CD4-positive, CD25-positive, alpha-beta regulatory T cell (primary cell): Measurements from ENCODE around the gene RNF180. TPM values are rescaled to one million over a fixed set of nuclear protein-coding genes. Genes with fewer than 3 reads are reported as not detected.

Experiments used
- ATAC-seq, 2 donors: fragments of 150-1000 bp; cut with Tn5 transposase; one replicate each; pipeline ENCODE4 v1.10.0; 2021; ENCODE audit warnings: low read depth in 2 of 2, moderate number of reproducible peaks in 2 of 2, moderate library complexity in 1 of 2
- DNase-seq, 3 donors: peaks; one replicate each; pipeline versions ENCODE4 v3.0.0 to v3.0.0-alpha.2; 2012 to 2022; ENCODE audit warnings: mixed read lengths in 1 of 3
- H3K27ac ChIP-seq: one replicate; pipeline ENCODE4 v1.7.0; 2013; ENCODE audit warnings: mild to moderate bottlenecking, low read length; ENCODE audit not compliant: insufficient read depth, poor library complexity, severe bottlenecking
- H3K27me3 ChIP-seq: one replicate; pipeline ENCODE4 v1.7.0; 2013; ENCODE audit warnings: low read length; ENCODE audit not compliant: control insufficient read depth, insufficient read depth
- H3K36me3 ChIP-seq: one replicate; pipeline ENCODE4 v1.7.0; 2013; ENCODE audit warnings: mild to moderate bottlenecking, low read length, moderate library complexity; ENCODE audit not compliant: control insufficient read depth, insufficient read depth
- H3K4me1 ChIP-seq: 2 replicates; pipeline ENCODE4 v1.7.0; 2013; ENCODE audit warnings: mild to moderate bottlenecking, low read length; ENCODE audit not compliant: insufficient read depth, control insufficient read depth, poor library complexity, severe bottlenecking
- H3K4me3 ChIP-seq: one replicate; pipeline ENCODE4 v1.7.0; 2013; ENCODE audit warnings: low read depth, mild to moderate bottlenecking, low read length, moderate library complexity
- H3K9me3 ChIP-seq, 2 experiments: 1 replicate in 1 of 2; 2 replicates in 1 of 2; pipeline ENCODE4 v1.7.0; 2013; ENCODE audit warnings: low read length in 2 of 2, mild to moderate bottlenecking in 1 of 2, moderate library complexity in 1 of 2; ENCODE audit not compliant: control insufficient read depth in 2 of 2
- H3K27ac Mint-ChIP-seq, 3 donors: one replicate each; pipeline ENCODE4 v1.8.0; 2020 to 2022; ENCODE audit warnings: mild to moderate bottlenecking in 3 of 3, mixed read lengths in 3 of 3, moderate library complexity in 2 of 3
- H3K27me3 Mint-ChIP-seq: one replicate; pipeline ENCODE4 v1.8.0; 2022; ENCODE audit warnings: mild to moderate bottlenecking, mixed read lengths
- H3K36me3 Mint-ChIP-seq: one replicate; pipeline ENCODE4 v1.8.0; 2020; ENCODE audit warnings: mixed read lengths
- H3K4me1 Mint-ChIP-seq, 4 donors: one replicate each; pipeline ENCODE4 v1.8.0; 2020 to 2022; ENCODE audit warnings: mixed read lengths in 4 of 4, mild to moderate bottlenecking in 1 of 4
- H3K4me3 Mint-ChIP-seq, 4 donors: one replicate each; pipeline ENCODE4 v1.8.0; 2020 to 2022; ENCODE audit warnings: mild to moderate bottlenecking in 4 of 4, mixed read lengths in 4 of 4, moderate library complexity in 3 of 4
- H3K9me3 Mint-ChIP-seq, 7 donors: one replicate each; pipeline ENCODE4 v1.8.0; 2020 to 2022; ENCODE audit warnings: mixed read lengths in 7 of 7, mild to moderate bottlenecking in 3 of 7, moderate library complexity in 2 of 7
- polyA plus RNA-seq, 4 donors: library from polyadenylated mRNA; unstranded; fragments of 300-500 nt; fragmentation: Illumina TruSeq; gene quantifications; one replicate each; pipeline ENCODE4 v1.2.3, GENCODE V29; 2021
- total RNA-seq: library from RNA; stranded (reverse); gene quantifications from one replicate; pipeline ENCODE4 v1.2.3, GENCODE V29; 2022

RNF180 gene
- total and polyA plus RNA-seq, 5 donors from 2014 or later: not detected

DNA sequence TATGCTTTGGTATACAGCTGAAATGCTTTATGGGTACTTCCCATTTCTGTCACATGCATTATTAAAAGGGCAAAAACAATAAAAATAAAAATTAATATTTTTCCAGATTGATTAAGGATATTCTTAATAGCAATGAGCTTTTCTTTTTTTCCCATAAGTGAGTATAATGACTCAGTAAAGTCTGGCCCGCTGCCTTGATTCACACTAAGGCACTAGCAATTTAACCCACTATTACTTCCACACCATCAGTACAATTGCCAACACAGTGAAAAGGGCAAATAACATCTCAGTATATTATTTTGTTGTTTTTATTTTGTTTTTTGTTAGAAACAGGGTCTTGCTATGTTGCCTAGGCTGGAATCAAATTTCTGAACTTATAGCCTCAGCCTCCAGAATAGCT, 150.1 kb downstream of the RNF180 start:
- Mint-ChIP-seq H3K4me3 (no peak overlapping the region), H3K27me3 (no peaks in the 10 kb centered on the region), H3K4me1 (no peaks in the 10 kb centered on the region), H3K9me3 (peaks cover 0 to 7% (median 3%) of the 10 kb centered on the region in 7 donors), H3K36me3 (no peaks in the 10 kb centered on the region), H3K27ac (no peak overlapping the region)
- Histone ChIP-seq H3K4me1 (no peaks in the 10 kb centered on the region), H3K27ac (no peak overlapping the region), H3K9me3 (no peaks in the 10 kb centered on the region), H3K4me3 (no peak overlapping the region), H3K36me3 (no peaks in the 10 kb centered on the region), H3K27me3 (no peaks in the 10 kb centered on the region)
- no peak for ATAC-seq
- DNase-seq: no peak

DNA sequence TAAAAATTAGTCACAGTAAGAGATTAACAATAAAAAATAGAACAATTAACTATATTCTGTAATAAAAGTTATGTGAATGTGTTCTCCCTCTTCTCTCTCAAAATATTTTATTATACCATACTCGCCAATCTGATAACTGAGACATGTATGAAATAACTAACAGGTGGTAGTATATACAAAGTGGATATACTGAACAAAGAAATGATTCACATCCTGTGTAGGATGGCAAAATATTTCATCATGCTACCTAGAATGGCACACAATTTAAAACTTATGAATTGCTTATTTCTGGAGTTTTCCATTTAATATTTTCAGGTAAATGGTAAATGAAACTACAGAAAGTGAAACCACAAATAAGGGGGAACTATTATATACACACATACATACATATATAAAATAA, 152.5 kb downstream of the RNF180 start:
- no peak overlapping the region for H3K4me3 ChIP-seq
- peaks cover 0 to 4% (median 2%) of the 10 kb centered on the region in 7 donors for H3K9me3 Mint-ChIP-seq
- H3K4me3 Mint-ChIP-seq: no peak overlapping the region
- H3K27ac Mint-ChIP-seq: no peak overlapping the region
- no peaks in the 10 kb centered on the region for H3K27me3 ChIP-seq
- no peaks in the 10 kb centered on the region for H3K36me3 Mint-ChIP-seq
- H3K4me1 Mint-ChIP-seq: no peaks in the 10 kb centered on the region
- no peaks in the 10 kb centered on the region for H3K36me3 ChIP-seq
- no peak for DNase-seq
- H3K9me3 ChIP-seq: no peaks in the 10 kb centered on the region
- ATAC-seq: no peak
- H3K27ac ChIP-seq: no peak overlapping the region
- no peaks in the 10 kb centered on the region for H3K4me1 ChIP-seq
- H3K27me3 Mint-ChIP-seq: no peaks in the 10 kb centered on the region

DNA sequence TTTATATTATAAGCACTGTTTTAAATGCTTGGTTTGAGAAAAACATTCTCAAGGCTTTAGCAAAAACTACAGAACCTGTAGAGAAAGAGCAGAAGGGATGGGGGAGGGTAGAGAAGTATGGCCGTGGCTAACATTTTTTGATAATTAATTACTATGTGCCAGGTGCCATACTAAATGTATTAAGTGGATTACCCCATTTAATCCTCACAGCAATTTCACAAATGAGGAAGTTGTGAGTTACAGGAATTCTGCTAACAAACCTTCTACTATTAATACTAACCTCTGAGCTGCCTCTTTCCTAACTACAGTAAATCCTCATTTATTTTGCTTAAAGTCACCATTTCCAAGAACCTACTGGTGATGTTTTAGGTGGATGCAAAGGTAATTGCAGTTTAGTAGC, 157.9 kb downstream of the RNF180 start:
- no peak overlapping the region for H3K27ac ChIP-seq
- H3K4me1 ChIP-seq: no peaks in the 10 kb centered on the region
- peaks cover 0 to 14% (median 5%) of the 10 kb centered on the region in 7 donors for H3K9me3 Mint-ChIP-seq
- H3K27me3 Mint-ChIP-seq: no peaks in the 10 kb centered on the region
- H3K4me1 Mint-ChIP-seq: no peaks in the 10 kb centered on the region
- H3K27ac Mint-ChIP-seq: no peak overlapping the region
- no peak overlapping the region for H3K4me3 Mint-ChIP-seq
- no peak for DNase-seq
- no peak overlapping the region for H3K4me3 ChIP-seq
- no peaks in the 10 kb centered on the region for H3K27me3 ChIP-seq
- no peaks in the 10 kb centered on the region for H3K9me3 ChIP-seq
- ATAC-seq: no peak
- no peaks in the 10 kb centered on the region for H3K36me3 ChIP-seq
- H3K36me3 Mint-ChIP-seq: no peaks in the 10 kb centered on the region

DNA sequence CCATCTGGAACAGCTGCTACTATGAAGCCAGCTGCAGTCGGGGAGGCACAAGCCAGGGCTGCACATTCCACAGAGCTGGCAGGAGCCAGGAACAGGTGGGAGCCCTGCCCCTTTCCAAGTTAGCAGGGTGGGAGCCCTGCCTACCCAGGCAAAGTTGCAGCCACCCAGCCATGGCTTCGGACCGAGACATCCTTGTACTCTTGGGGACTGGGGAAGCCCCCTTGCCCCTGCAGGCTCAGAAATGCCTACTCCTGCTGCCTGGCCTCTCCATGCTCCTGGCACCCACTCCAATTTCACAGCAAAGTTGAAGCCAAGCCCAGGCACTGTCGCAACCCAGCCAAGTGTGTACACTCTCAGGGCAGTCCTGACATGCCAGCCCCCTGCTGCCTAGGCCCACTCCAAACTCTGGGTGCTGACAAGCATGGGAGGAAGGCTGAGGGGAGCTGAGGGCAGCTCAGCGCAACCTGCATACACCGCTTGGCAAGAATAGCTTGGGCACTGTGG, 165.1 kb downstream of the RNF180 start:
- no peaks in the 10 kb centered on the region for H3K27me3 ChIP-seq
- Mint-ChIP-seq H3K4me1 (no peaks in the 10 kb centered on the region), H3K27ac (no peak overlapping the region), H3K4me3 (no peak overlapping the region), H3K9me3 (peaks cover 3 to 12% (median 5%) of the 10 kb centered on the region in 7 donors), H3K27me3 (no peaks in the 10 kb centered on the region), H3K36me3 (no peaks in the 10 kb centered on the region)
- DNase-seq (no peak), ATAC-seq (no peak)
- no peaks in the 10 kb centered on the region for H3K4me1 ChIP-seq
- no peak overlapping the region for H3K4me3 ChIP-seq
- H3K27ac ChIP-seq: no peak overlapping the region
- no peaks in the 10 kb centered on the region for H3K36me3 ChIP-seq
- H3K9me3 ChIP-seq: no peaks in the 10 kb centered on the region

DNA sequence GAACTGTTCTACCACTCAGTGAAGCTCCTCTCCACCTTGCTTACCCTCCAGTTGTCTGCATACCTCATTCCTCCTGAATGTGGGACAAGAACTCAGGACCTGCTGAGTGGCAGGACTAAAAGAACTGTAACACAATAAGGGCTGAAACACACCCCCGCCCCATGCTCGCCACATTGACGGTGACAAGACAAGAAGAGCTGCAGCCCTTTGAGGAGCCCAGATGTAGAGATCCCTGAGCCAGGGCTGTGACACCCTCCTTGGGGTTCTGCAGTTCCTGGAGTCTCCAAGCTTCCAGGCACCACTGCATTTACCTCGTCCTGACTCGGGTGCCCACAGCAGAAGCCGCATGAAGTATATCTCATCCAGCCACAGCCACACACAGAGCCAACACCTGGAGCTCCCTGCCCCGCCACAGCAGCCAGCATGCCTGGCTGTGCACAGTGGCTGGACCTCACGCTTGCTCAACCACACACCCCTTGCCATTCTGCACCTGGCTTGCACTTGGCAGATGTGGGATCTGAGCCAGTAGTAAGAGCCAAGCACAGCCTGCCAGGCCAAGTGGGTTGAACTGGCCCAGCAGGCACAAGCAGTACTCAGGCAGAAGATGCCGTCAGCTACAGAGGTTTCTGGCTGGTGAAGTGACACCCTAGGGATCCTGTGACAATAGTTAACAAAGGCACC, 166.1 kb downstream of the RNF180 start:
- H3K27me3 Mint-ChIP-seq: no peaks in the 10 kb centered on the region
- Histone ChIP-seq H3K4me1 (no peaks in the 10 kb centered on the region), H3K27me3 (no peaks in the 10 kb centered on the region), H3K27ac (no peak overlapping the region), H3K36me3 (no peaks in the 10 kb centered on the region), H3K9me3 (no peaks in the 10 kb centered on the region), H3K4me3 (no peak overlapping the region)
- no peak overlapping the region for H3K4me3 Mint-ChIP-seq
- peaks cover 3 to 9% (median 6%) of the 10 kb centered on the region in 7 donors for H3K9me3 Mint-ChIP-seq
- DNase-seq: no peak
- no peak for ATAC-seq
- no peaks in the 10 kb centered on the region for H3K4me1 Mint-ChIP-seq
- H3K27ac Mint-ChIP-seq: no peak overlapping the region
- H3K36me3 Mint-ChIP-seq: no peaks in the 10 kb centered on the region

DNA sequence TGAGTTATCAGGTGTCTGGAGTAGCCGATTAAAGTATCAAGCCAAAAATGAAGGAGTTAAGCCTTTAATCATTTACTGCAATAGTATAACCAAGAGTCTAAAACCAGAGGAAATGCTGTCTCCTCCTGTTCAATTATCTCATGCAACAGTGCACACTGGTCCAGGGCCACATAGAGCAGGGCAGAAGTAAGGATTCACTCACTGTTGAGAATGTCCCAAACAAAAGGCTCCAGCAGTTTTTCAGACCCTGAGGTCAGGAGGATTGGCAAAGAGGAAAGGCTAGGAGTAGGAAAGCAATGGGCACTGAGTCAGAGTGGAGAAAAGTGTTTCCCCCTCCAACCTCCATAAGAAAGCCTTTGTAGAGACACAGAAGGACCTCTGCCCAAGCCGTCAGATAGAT, 168.2 kb downstream of the RNF180 start:
- H3K4me1 ChIP-seq: no peaks in the 10 kb centered on the region
- Mint-ChIP-seq H3K9me3 (peaks cover 1 to 9% (median 3%) of the 10 kb centered on the region in 7 donors), H3K36me3 (no peaks in the 10 kb centered on the region), H3K27me3 (no peaks in the 10 kb centered on the region), H3K4me1 (no peaks in the 10 kb centered on the region), H3K27ac (no peak overlapping the region), H3K4me3 (no peak overlapping the region)
- H3K27ac ChIP-seq: no peak overlapping the region
- no peaks in the 10 kb centered on the region for H3K9me3 ChIP-seq
- DNase-seq: no peak
- no peaks in the 10 kb centered on the region for H3K27me3 ChIP-seq
- ATAC-seq: no peak
- no peaks in the 10 kb centered on the region for H3K36me3 ChIP-seq
- H3K4me3 ChIP-seq: no peak overlapping the region

DNA sequence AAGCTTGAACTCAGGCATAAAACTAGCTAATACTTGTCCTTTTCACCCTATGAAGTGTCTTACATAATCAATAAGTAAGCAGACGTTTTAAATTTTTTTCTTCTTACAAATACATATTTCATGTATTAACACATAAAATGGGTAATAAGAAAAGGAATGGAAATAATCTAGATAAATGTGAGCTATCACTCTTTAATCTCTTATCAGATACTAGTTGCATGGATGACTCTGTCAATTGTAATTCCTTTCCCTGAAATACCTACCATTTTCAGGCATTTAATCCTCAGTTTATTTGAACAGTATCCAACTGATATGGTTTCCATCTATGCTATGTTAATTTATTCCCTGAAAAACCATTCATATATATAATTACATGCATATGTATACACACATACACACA, 174.1 kb downstream of the RNF180 start:
- H3K36me3 Mint-ChIP-seq: no peaks in the 10 kb centered on the region
- no peaks in the 10 kb centered on the region for H3K36me3 ChIP-seq
- DNase-seq (no peak), ATAC-seq (no peak)
- H3K9me3 ChIP-seq: no peaks in the 10 kb centered on the region
- no peak overlapping the region for H3K27ac Mint-ChIP-seq
- H3K4me1 ChIP-seq: no peaks in the 10 kb centered on the region
- peaks cover 0 to 8% (median 5%) of the 10 kb centered on the region in 7 donors for H3K9me3 Mint-ChIP-seq
- H3K27me3 ChIP-seq: no peaks in the 10 kb centered on the region
- H3K4me3 Mint-ChIP-seq: no peak overlapping the region
- no peak overlapping the region for H3K4me3 ChIP-seq
- H3K4me1 Mint-ChIP-seq: no peaks in the 10 kb centered on the region
- H3K27ac ChIP-seq: no peak overlapping the region
- H3K27me3 Mint-ChIP-seq: no peaks in the 10 kb centered on the region

DNA sequence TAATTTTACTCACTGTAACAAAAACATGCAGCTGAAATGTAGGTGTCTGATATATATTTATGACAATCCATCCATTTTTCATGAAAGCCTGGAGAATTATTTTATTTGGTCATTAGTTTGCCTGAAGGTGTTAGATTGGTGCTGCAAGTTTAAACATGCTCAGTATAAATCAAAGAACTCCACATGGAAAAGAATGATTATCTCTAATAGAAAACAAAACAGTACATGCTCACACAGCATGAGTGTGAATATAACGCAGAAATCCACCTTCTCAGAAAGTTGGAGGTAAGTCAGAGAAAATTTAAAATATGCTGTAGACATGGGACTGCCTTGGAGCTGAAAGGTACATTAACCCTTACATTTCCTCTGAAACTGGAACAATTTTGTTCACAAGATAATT, 174.7 kb downstream of the RNF180 start:
- Histone ChIP-seq H3K27me3 (no peaks in the 10 kb centered on the region), H3K27ac (no peak overlapping the region), H3K4me3 (no peak overlapping the region), H3K36me3 (no peaks in the 10 kb centered on the region), H3K4me1 (no peaks in the 10 kb centered on the region), H3K9me3 (no peaks in the 10 kb centered on the region)
- no peaks in the 10 kb centered on the region for H3K4me1 Mint-ChIP-seq
- no peaks in the 10 kb centered on the region for H3K36me3 Mint-ChIP-seq
- peaks cover 0 to 8% (median 5%) of the 10 kb centered on the region in 7 donors for H3K9me3 Mint-ChIP-seq
- DNase-seq (no peak), ATAC-seq (no peak)
- no peak overlapping the region for H3K4me3 Mint-ChIP-seq
- H3K27ac Mint-ChIP-seq: no peak overlapping the region
- no peaks in the 10 kb centered on the region for H3K27me3 Mint-ChIP-seq
